Neural progenitor cell (in vitro differentiated cells): ENCODE measurements around the gene SUPT4H1.

Source experiments
- CTCF ChIP-seq: fragments of 200-600 bp; sonication (generic); IDR thresholded peaks from 2 replicates; pipeline ENCODE4 v1.5.1; 2017; ENCODE audit warnings: antibody characterized with exemption, mild to moderate bottlenecking
- EZH2phosphoT487 ChIP-seq: fragments of 200-600 bp; sonication (generic); IDR thresholded peaks from 2 replicates; pipeline ENCODE4 v1.6.1; 2017; ENCODE audit warnings: antibody characterized with exemption

GRCh38 chr17:58323366-58324055 is 28.5 kb downstream of the SUPT4H1 start:
- TF ChIP-seq CTCF: no peak
- TF ChIP-seq EZH2phosphoT487: no peak
